GM23338 (cell line): ENCODE data around the gene ARL5A. TPM values are rescaled to one million over a fixed set of nuclear protein-coding genes. Genes with fewer than 3 reads are reported as not detected.

Experiments
- ATAC-seq: fragments of 200-7000 bp; cut with Tn5 transposase; 3 replicates; pipeline ENCODE4 v1.9.1; 2020
- DNase-seq: peaks from one replicate; pipeline ENCODE4 v3.0.0-alpha.2; 2015; ENCODE audit warnings: low spot score
- H2AFZ ChIP-seq: fragments of 200-600 bp; sonication (generic); 2 replicates; pipeline ENCODE4 v1.8.0; 2016; ENCODE audit warnings: antibody characterized with exemption, mild to moderate bottlenecking, moderate library complexity
- H3F3A ChIP-seq: fragments of 200-600 bp; sonication (generic); replicated peaks from 2 replicates; pipeline ENCODE4 v1.8.0; 2017; ENCODE audit warnings: antibody characterized with exemption, mixed run types, low read depth
- H3K27ac ChIP-seq: fragments of 200-600 bp; sonication (generic); 2 replicates; pipeline ENCODE4 v1.6.1; 2016; ENCODE audit warnings: low read depth
- H3K27me3 ChIP-seq: fragments of 200-600 bp; sonication (generic); 2 replicates; pipeline ENCODE4 v1.8.0; 2016; ENCODE audit warnings: mild to moderate bottlenecking, mixed run types, moderate library complexity; ENCODE audit not compliant: insufficient read depth
- H3K36me3 ChIP-seq: fragments of 200-600 bp; sonication (generic); 2 replicates; pipeline ENCODE4 v1.8.0; 2016; ENCODE audit warnings: mild to moderate bottlenecking; ENCODE audit not compliant: insufficient read depth
- H3K4me1 ChIP-seq: fragments of 200-600 bp; sonication (generic); 2 replicates; pipeline ENCODE4 v1.8.0; 2016; ENCODE audit warnings: mild to moderate bottlenecking, moderate library complexity; ENCODE audit not compliant: insufficient read depth
- H3K4me2 ChIP-seq: fragments of 200-600 bp; sonication (generic); 2 replicates; pipeline ENCODE4 v1.7.1; 2017; ENCODE audit warnings: mixed run types
- H3K4me3 ChIP-seq: fragments of 200-600 bp; sonication (generic); 2 replicates; pipeline ENCODE4 v1.6.1; 2016; ENCODE audit warnings: mixed run types
- H3K79me2 ChIP-seq: fragments of 200-600 bp; sonication (generic); replicated peaks from 2 replicates; pipeline ENCODE4 v1.8.0; 2017; ENCODE audit warnings: mild to moderate bottlenecking; ENCODE audit not compliant: insufficient read depth
- H3K9me2 ChIP-seq: fragments of 200-600 bp; sonication (generic); 2 replicates; pipeline ENCODE4 v1.8.0; 2017; ENCODE audit not compliant: insufficient read depth
- H4K20me1 ChIP-seq: fragments of 200-600 bp; sonication (generic); replicated peaks from 2 replicates; pipeline ENCODE4 v1.8.0; 2017; ENCODE audit warnings: mild to moderate bottlenecking; ENCODE audit not compliant: insufficient read depth
- H3K27ac Mint-ChIP-seq: 2 replicates; pipeline ENCODE4 v1.8.0; 2020; ENCODE audit warnings: inconsistent platforms, mild to moderate bottlenecking, moderate library complexity, mixed read lengths
- H3K27me3 Mint-ChIP-seq: 3 replicates; pipeline ENCODE4 v1.8.0; 2022; ENCODE audit warnings: low read depth, mild to moderate bottlenecking, moderate library complexity, mixed read lengths, inconsistent platforms; ENCODE audit not compliant: insufficient read depth, poor library complexity
- H3K36me3 Mint-ChIP-seq: 3 replicates; pipeline ENCODE4 v1.8.0; 2021; ENCODE audit warnings: low read depth, mild to moderate bottlenecking, inconsistent platforms, moderate library complexity, mixed read lengths
- H3K4me1 Mint-ChIP-seq: 3 replicates; pipeline ENCODE4 v1.8.0; 2020; ENCODE audit warnings: mild to moderate bottlenecking, inconsistent platforms, mixed read lengths
- H3K4me3 Mint-ChIP-seq: 3 replicates; pipeline ENCODE4 v1.8.0; 2021; ENCODE audit warnings: moderate library complexity, mild to moderate bottlenecking, inconsistent platforms, mixed read lengths
- H3K9me3 Mint-ChIP-seq: 3 replicates; pipeline ENCODE4 v1.8.0; 2020; ENCODE audit warnings: moderate library complexity, mild to moderate bottlenecking, inconsistent platforms, mixed read lengths
- CREB1 ChIP-seq: fragments of 250-450 bp; sonication (Bioruptor Pico); IDR thresholded peaks from 2 replicates; pipeline ENCODE4 v1.5.0; 2020; ENCODE audit warnings: low read depth, mild to moderate bottlenecking, moderate library complexity
- CTCF ChIP-seq, 2 experiments: fragments of 200-600 bp in 1 of 2; sonication (generic) in 1 of 2; conservative IDR thresholded peaks; 2 replicates each; pipeline versions ENCODE4 v1.5.1 to v1.6.1; 2016 to 2017; ENCODE audit warnings: antibody characterized with exemption in 2 of 2, low read depth in 2 of 2, mild to moderate bottlenecking in 2 of 2, moderate library complexity in 1 of 2
- ETS1 ChIP-seq: IDR thresholded peaks from 2 replicates; pipeline ENCODE4 v1.6.1; 2016; ENCODE audit warnings: antibody characterized with exemption
- EZH2 ChIP-seq: fragments of 200-600 bp; sonication (generic); IDR thresholded peaks from one replicate; pipeline ENCODE4 v1.8.0; 2017; ENCODE audit warnings: antibody characterized with exemption, mild to moderate bottlenecking, low read depth; ENCODE audit not compliant: unreplicated experiment
- EZH2phosphoT487 ChIP-seq: fragments of 200-600 bp; sonication (generic); IDR thresholded peaks from one replicate; pipeline ENCODE4 v1.8.1; 2018; ENCODE audit warnings: antibody characterized with exemption; ENCODE audit not compliant: unreplicated experiment
- JUNB ChIP-seq: IDR thresholded peaks from one replicate; pipeline ENCODE4 v1.6.1; 2016; ENCODE audit warnings: antibody characterized with exemption; ENCODE audit not compliant: unreplicated experiment
- NANOG ChIP-seq: IDR thresholded peaks from 2 replicates; pipeline ENCODE4 v1.6.1; 2016; ENCODE audit warnings: antibody characterized with exemption, borderline replicate concordance
- POLR2AphosphoS5 ChIP-seq: IDR thresholded peaks from 2 replicates; pipeline ENCODE4 v1.6.1; 2016; ENCODE audit warnings: antibody characterized with exemption, low read depth
- REST ChIP-seq: IDR thresholded peaks from one replicate; pipeline ENCODE4 v1.6.1; 2018; ENCODE audit warnings: antibody characterized with exemption; ENCODE audit not compliant: unreplicated experiment
- STAT1 ChIP-seq: IDR thresholded peaks from one replicate; pipeline ENCODE4 v1.6.1; 2016; ENCODE audit warnings: antibody characterized with exemption; ENCODE audit not compliant: unreplicated experiment
- ZNF114 ChIP-seq: fragments of 250-450 bp; sonication (Bioruptor Pico); IDR thresholded peaks from 2 replicates; pipeline ENCODE4 v1.5.0; 2020; ENCODE audit warnings: mild to moderate bottlenecking, moderate library complexity
- ZNF331 ChIP-seq: fragments of 250-450 bp; sonication (Bioruptor Pico); IDR thresholded peaks from 2 replicates; pipeline ENCODE4 v1.5.0; 2020; ENCODE audit warnings: low read depth, mild to moderate bottlenecking, moderate library complexity
- ZNF462 ChIP-seq: fragments of 250-450 bp; sonication (Bioruptor Pico); IDR thresholded peaks from 2 replicates; pipeline ENCODE4 v1.5.0; 2020; ENCODE audit warnings: mild to moderate bottlenecking, moderate library complexity
- polyA plus RNA-seq: library from polyadenylated mRNA; unstranded; fragments of >200 nt; fragmentation: Nextera tagmentation; extraction: Ambion mirVana; gene quantifications from 2 replicates; pipeline ENCODE4 v1.2.1, GENCODE V29; 2016
- total RNA-seq: library from RNA; depleted of rRNA; stranded (reverse); fragments of >200 nt; shearing (Covaris generic); gene quantifications from 2 replicates; pipeline ENCODE4 v1.2.3, GENCODE V29; 2014

The ARL5A gene
- total and polyA plus RNA-seq, 2 experiments from 2014 or later: 26.8 to 104 TPM

GRCh38 chr2:151860210-151860609 lies 32.0 kb upstream of the ARL5A start:
- Mint-ChIP-seq H3K27me3 (no peaks in the 10 kb centered on the region), H3K9me3 (no peaks in the 10 kb centered on the region), H3K27ac (no peak overlapping the region), H3K4me3 (no peak overlapping the region), H3K4me1 (no peaks in the 10 kb centered on the region; the same call in 2 of the 3 replicates), H3K36me3 (no peaks in the 10 kb centered on the region)
- no peak for DNase-seq
- H3K4me1 ChIP-seq: no peaks in the 10 kb centered on the region
- H3K4me2 ChIP-seq: no peak overlapping the region
- no peaks in the 10 kb centered on the region for H3K79me2 ChIP-seq
- no peaks in the 10 kb centered on the region for H3K27me3 ChIP-seq
- ATAC-seq: no peak
- no peaks in the 10 kb centered on the region for H3K9me2 ChIP-seq
- H3K36me3 ChIP-seq: no peaks in the 10 kb centered on the region
- no peaks in the 10 kb centered on the region for H4K20me1 ChIP-seq
- H3K27ac ChIP-seq: no peak overlapping the region
- no peak overlapping the region for H2AFZ ChIP-seq
- no peaks in the 10 kb centered on the region for H3F3A ChIP-seq
- H3K4me3 ChIP-seq: no peak overlapping the region
- TF ChIP-seq NANOG: no peak
- TF ChIP-seq STAT1: no peak
- TF ChIP-seq REST: no peak
- TF ChIP-seq JUNB: no peak
- TF ChIP-seq EZH2phosphoT487: no peak
- TF ChIP-seq EZH2: no peak
- TF ChIP-seq CREB1: no peak
- TF ChIP-seq CTCF (conservative IDR thresholded peaks at IDR 0.05; ENCODE audit: low read depth in 2 of 2): no peak
- TF ChIP-seq ZNF462 (CRISPR knock-in tag): no peak
- no peak for TF ChIP-seq POLR2AphosphoS5
- TF ChIP-seq ZNF331 (CRISPR knock-in tag): no peak
- TF ChIP-seq ETS1: no peak
- no peak for TF ChIP-seq ZNF114
